Activated T-cell treated with anti-CD3 and anti-CD28 coated beads for 4 hours (primary cell): Measurements from ENCODE around the gene HPSE.
"Not testable (repeated sequence)": the region's sequence is repeated elsewhere in the genome, so short reads cannot be mapped to it uniquely, and the experiment has no call there.

ENCODE experiments used
- DNase-seq: peaks from one replicate; pipeline ENCODE4 v3.0.0-alpha.2; 2020

The HPSE gene

GRCh38 chr4:83281307-83281706 is 53.3 kb downstream of the HPSE start:
- DNase-seq = no peak

DNA sequence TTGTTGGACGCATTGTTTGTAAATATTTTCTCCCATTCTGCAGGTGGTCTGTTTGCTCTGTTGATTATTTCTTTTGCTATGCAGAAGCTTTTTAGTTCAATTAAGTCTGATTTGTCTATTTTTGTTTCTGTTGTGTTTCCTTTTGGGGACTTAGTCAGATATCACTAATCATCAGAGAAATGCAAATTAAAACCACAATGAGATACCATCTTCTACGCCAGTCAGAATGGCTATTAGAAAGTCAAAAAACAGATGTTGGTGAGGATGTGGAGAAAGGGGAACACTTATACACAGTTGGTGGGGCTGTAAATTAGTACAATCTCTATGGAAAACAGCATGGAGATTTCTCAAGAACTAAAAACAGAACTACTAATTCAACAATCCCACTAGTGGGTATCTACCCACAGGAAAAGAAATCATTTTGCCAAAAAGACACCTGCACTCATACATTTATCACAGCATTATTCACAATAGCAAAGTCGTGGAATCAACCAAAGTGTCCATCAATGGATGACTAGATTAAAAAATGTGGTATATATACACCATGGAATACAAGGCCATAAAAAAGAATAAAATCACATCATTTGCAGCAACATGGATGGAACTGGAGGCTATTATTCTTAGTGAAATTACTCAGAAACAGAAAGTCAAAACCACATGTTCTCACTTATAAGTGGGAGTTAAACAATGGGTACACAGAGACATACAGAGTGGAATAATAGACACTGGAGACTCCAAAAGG is 58.2 kb downstream of the HPSE start:
- DNase-seq = no peak

GRCh38 chr4:83273926-83274325 is 60.7 kb downstream of the HPSE start:
- DNase-seq = not testable (repeated sequence)

DNA sequence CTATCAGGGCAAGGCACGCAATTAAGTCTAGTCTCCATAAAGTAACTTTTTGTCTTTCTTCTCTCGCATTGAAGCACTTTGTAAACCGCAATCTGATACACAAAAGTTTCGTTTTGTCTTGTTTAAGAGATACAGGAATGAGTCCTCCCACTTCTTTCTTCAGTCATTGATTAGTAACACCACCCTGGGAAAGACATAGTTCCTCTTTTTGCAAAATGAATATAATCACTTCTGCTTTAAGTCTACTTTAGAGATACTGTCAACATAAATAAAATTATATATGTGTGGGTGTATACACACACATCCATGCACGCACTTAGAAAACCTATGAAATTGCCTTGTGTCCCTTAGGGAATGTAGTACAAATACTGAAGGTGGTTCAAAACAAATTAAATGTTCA is 61.7 kb downstream of the HPSE start:
- no peak for DNase-seq

- DNase-seq = no peak
Observed at GRCh38 chr4:83269256-83269655, 65.4 kb downstream of the HPSE start.

DNA sequence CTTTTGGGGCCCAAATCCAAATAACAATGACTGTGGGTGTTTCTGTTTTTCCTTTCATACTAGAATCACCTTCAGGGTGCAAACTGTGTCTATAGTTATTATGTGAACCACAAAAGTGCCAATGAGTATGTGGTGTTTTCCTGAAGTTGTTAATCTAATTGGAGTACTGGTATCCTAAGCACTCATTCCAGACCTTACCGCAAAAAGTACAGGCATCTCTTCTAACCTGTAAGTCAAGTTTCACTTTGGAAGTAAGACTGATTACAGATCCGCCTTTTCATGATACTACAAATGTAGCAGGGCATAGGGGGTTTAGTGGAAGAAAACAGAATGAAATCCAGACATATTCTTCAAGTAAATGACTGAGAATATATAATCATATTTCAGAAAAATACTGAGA is 66.2 kb downstream of the HPSE start:
- DNase-seq = no peak

- DNase-seq = no peak
Observed at GRCh38 chr4:83267830-83268475, 66.7 kb downstream of the HPSE start.

GRCh38 chr4:83267121-83267829 is 67.4 kb downstream of the HPSE start:
- no peak for DNase-seq

DNA sequence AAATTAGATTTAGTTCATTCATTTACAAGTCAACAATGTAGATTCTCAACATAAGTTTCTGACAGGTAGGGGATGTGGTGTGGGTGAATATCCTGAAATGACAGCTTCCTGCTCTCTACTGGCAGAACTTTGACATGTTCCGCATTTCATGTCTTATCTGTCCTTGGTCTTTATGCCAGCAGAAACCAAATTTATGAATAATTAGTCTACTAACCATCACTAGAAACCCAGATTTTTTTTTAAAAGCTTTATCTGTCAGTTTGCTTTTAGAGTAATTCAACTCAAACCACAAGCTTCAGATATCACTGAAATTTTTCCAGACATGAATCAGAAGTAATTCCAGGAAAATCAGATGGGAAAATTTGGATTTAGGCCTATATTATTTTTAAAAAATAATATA is 68.0 kb downstream of the HPSE start:
- no peak for DNase-seq

- no peak for DNase-seq
Observed at GRCh38 chr4:83263106-83263505, 71.5 kb downstream of the HPSE start.

DNA sequence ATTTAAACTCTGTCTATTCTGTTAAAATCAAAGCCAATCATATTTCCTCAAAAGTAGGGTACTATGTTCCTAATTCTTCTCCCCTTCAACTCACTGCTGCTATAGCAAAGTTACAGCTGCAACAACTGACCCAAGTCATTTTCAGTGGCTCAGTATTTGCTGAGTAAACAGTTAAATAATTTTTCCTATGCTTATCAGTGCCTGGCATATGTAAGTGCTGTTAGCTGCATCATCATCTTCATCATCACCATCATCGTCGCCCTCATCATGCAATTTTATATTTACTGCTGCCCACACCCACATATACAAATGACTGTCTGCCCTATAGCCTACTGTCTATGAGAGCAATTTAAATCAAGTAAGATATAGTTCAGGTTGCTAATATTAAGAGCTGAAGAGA is 72.0 kb downstream of the HPSE start:
- no peak for DNase-seq

DNA sequence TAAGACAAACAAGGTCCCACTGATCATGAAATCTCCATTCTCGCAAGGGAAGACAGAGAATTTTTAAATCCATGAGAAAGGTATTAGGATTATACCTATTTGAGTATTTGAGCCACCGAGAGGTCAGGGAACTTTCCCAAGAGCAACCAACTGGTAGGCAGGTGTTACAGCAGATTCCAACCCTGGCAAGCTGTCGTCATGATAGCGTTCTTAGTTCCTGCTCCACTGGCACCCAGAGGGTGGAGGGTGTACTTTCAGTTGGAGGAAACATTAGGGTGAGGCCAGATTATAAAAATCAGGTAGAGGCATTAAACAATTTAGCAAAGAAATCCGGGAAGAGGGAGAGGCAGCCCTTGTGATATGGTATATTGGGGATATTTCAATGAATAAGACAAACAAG is 73.3 kb downstream of the HPSE start:
- no peak for DNase-seq

GRCh38 chr4:83259586-83259985 is 75.1 kb downstream of the HPSE start:
- DNase-seq = no peak

DNA sequence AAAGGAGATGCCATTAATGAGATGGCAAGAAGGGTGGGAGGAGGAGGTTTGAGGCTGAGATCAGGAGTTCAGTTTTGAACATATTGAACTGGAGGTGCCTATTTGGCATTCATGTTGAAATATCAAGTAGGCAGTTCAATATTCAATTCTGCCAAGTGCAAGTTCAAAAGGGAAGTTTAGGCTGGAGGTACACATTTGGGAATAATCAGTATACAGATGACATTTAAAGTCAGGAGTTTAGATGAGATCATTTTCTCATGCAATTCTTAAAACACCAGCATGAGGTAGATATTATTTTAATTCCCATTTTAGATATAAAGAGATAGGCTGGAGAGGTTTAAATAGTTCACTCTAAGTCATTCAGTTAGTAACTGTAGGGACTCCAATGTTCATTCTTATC is 76.2 kb downstream of the HPSE start:
- DNase-seq = no peak

DNA sequence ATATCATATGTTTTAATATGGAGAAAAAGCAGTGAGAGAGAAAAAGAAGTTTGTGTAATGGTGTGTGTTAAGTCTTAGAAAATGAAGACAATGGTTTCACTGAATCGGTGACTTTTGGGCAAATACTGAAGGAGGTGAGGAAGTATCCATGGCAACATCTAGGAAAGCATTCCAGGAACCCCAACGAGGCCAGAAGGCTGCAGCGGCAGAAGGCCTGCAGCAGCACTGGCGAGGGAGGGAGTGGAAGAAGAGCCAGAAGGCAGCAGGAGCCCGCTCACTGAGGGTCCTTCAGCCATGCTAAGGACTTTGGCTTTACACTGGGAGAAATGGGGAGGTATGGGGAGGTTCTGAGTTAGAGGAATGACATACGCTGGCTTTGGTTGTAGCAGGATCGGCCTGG is 76.8 kb downstream of the HPSE start:
- no peak for DNase-seq

DNA sequence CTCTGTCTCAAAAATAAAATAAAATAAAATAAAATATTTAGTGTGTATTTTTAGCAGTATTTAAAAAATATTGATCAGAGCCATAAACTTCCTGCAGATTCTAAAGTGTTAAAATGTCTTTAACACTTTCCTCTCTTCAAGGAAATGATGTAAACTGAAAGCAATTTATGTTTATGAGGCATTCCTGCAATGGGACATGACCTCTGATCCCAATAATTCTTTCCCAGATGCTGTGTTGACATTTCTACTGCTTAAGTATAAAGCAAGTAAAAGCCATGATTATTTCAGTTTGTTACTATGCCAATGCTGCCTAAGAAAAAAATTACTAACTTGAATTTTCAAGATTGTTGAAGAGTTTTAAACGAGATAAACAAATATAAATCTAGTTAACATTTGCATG is 79.1 kb downstream of the HPSE start:
- DNase-seq = no peak

- DNase-seq = peak; percentile 65
Observed at GRCh38 chr4:83252782-83253405, 81.8 kb downstream of the HPSE start.

DNA sequence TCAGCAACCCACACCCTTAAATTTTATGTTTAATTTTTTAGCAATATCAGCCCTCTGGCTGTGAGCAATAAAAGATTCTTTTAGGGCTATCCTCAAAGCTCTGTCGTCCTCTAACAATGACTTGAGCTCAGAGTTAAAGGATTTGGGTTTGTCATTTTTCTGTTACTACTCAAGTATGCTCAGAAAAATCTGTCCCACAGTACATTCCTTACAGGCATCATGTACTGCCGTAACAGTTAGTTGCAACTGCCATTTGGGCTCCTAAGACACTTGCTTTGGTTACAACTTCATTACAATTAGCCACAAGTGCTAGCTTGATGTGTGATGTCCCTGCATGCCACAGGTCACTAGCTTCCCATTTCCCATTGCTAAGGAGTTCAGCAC is 83.2 kb downstream of the HPSE start:
- no peak for DNase-seq

- DNase-seq = no peak
Observed at GRCh38 chr4:83250687-83251446, 83.8 kb downstream of the HPSE start.

- no peak for DNase-seq
Observed at GRCh38 chr4:83248486-83248885, 86.2 kb downstream of the HPSE start.

- no peak for DNase-seq
Observed at GRCh38 chr4:83247415-83248357, 87.0 kb downstream of the HPSE start.
